ENCODE data around the gene LEKR1. TPM values are rescaled to one million over a fixed set of nuclear protein-coding genes. Genes with fewer than 3 reads are reported as not detected.

The LEKR1 gene
- total and polyA plus RNA-seq, 8 donors = 0.76 to 3.8 (median 2.1) TPM

GRCh38 chr3:157059181-157059580 is 233.0 kb downstream of the LEKR1 start:
- TF ChIP-seq CTCF (IDR thresholded peaks at IDR 0.05) = no peak
- no peaks in the 10 kb centered on the region for H3K27me3 ChIP-seq
- no peak for DNase-seq

GRCh38 chr3:157059661-157060060 is 233.5 kb downstream of the LEKR1 start:
- H3K9me3 ChIP-seq = no peaks in the 10 kb centered on the region
- no peaks in the 10 kb centered on the region for H3K36me3 ChIP-seq
- no peak for DNase-seq
- intact Hi-C loops (cut with DNase I) = no loop called here
- H3K4me1 ChIP-seq = no peaks in the 10 kb centered on the region
- no peak overlapping the region for H3K27ac ChIP-seq
- H3K27me3 ChIP-seq = no peaks in the 10 kb centered on the region
- no peak for ATAC-seq
- no peak overlapping the region for H3K4me3 ChIP-seq
- TF ChIP-seq CTCF (IDR thresholded peaks at IDR 0.05) = no peak

More at GRCh38 chr3:157059181-157059580, 233.0 kb downstream of the LEKR1 start:
- intact Hi-C loops (cut with DNase I) = no loop called here
- Histone ChIP-seq H3K4me3 (no peak overlapping the region), H3K36me3 (no peaks in the 10 kb centered on the region), H3K9me3 (no peaks in the 10 kb centered on the region), H3K4me1 (no peaks in the 10 kb centered on the region), H3K27ac (no peak overlapping the region)
- ATAC-seq = no peak

- Histone ChIP-seq H3K4me1 (no peaks in the 10 kb centered on the region), H3K9me3 (no peaks in the 10 kb centered on the region), H3K27me3 (no peaks in the 10 kb centered on the region), H3K36me3 (no peaks in the 10 kb centered on the region), H3K4me3 (no peak overlapping the region), H3K27ac (no peak overlapping the region)
- ATAC-seq (no peak), DNase-seq (no peak)
- no peak for TF ChIP-seq CTCF (IDR thresholded peaks at IDR 0.05)
- intact Hi-C loops (cut with DNase I) = no loop called here
Observed at GRCh38 chr3:157061265-157061664, 235.1 kb downstream of the LEKR1 start.

- no peak overlapping the region for H3K4me3 ChIP-seq
Observed at GRCh38 chr3:157063469-157063868, 237.3 kb downstream of the LEKR1 start.

GRCh38 chr3:157063926-157064325 is 237.8 kb downstream of the LEKR1 start:
- TF ChIP-seq CTCF (IDR thresholded peaks at IDR 0.05) = no peak
- Histone ChIP-seq H3K4me1 (no peaks in the 10 kb centered on the region), H3K9me3 (no peaks in the 10 kb centered on the region), H3K36me3 (no peaks in the 10 kb centered on the region), H3K27me3 (no peaks in the 10 kb centered on the region), H3K27ac (no peak overlapping the region), H3K4me3 (no peak overlapping the region)
- DNase-seq (no peak), ATAC-seq (no peak)
- intact Hi-C loops (cut with DNase I) = no loop called here

More at GRCh38 chr3:157063469-157063868, 237.3 kb downstream of the LEKR1 start:
- intact Hi-C loops (cut with DNase I) = no loop called here
- no peaks in the 10 kb centered on the region for H3K36me3 ChIP-seq
- no peak for TF ChIP-seq CTCF (IDR thresholded peaks at IDR 0.05)
- no peak for ATAC-seq
- H3K27ac ChIP-seq = no peak overlapping the region
- no peaks in the 10 kb centered on the region for H3K27me3 ChIP-seq
- H3K4me1 ChIP-seq = no peaks in the 10 kb centered on the region
- no peaks in the 10 kb centered on the region for H3K9me3 ChIP-seq
- no peak for DNase-seq

Data from left lung (tissue), 10 donors.